Esophagus muscularis mucosa (tissue), 3 donors: Measurements from ENCODE around the gene SCYL3.

Experiments
- CTCF ChIP-seq, 3 experiments: fragments of 200-600 bp in 2 of 3; fragments of 450-650 bp in 1 of 3; sonication (generic) in 2 of 3; IDR thresholded peaks; one replicate each; pipeline ENCODE4 v1.5.1; 2017 to 2019; ENCODE audit warnings: antibody characterized with exemption in 3 of 3, mild to moderate bottlenecking in 2 of 3, moderate library complexity in 1 of 3
- POLR2AphosphoS5 ChIP-seq, 2 donors: sonication (generic); formaldehyde crosslinking; IDR thresholded peaks; one replicate each; pipeline ENCODE4 v1.6.1; 2017; ENCODE audit warnings: antibody characterized with exemption in 2 of 2

DNA sequence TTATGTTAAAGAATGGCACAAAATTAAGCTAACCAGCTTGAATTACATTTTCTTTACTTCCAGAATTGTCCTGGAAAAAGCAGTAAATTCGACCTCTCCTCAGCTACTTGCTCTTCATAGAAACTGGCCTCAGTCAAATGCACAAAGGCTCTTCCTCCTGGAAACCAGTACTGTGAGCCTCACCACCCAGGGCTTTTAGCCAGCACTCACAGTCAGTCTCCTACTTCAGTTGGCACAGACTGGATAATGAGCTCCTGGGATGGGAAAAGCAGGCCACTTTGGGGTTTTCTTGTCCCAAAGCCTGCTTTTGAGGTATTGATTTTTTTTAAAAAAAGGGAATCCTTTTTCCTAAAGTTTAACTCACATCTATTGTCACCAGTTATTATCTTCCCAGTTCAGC is 40.4 kb downstream of the SCYL3 start:
- TF ChIP-seq CTCF (IDR thresholded peaks at IDR 0.05), result no peak
- no peak for TF ChIP-seq POLR2AphosphoS5 (IDR thresholded peaks at IDR 0.05)
